HT1080 (cell line): ENCODE results near the gene SPINK9. TPM values are rescaled to one million over a fixed set of nuclear protein-coding genes. Genes with fewer than 3 reads are reported as not detected.

ENCODE experiments used
- DNase-seq: peaks from one replicate; pipeline ENCODE4 v3.0.0-alpha.2; 2015; ENCODE audit warnings: low read depth
- small RNA-seq: library from RNA; depleted of rRNA; stranded (forward); fragments of <200 nt; gene quantifications from one replicate; pipeline ENCODE3, GENCODE V24; 2014
- total RNA-seq: library from RNA; depleted of rRNA; stranded (reverse); fragments of >200 nt; shearing (Covaris generic); gene quantifications from 2 replicates; pipeline ENCODE4 v1.2.3, GENCODE V29; 2014; rRNA removed

SPINK9 gene
- total RNA-seq, 1 experiment from 2014 or later: not detected

DNA sequence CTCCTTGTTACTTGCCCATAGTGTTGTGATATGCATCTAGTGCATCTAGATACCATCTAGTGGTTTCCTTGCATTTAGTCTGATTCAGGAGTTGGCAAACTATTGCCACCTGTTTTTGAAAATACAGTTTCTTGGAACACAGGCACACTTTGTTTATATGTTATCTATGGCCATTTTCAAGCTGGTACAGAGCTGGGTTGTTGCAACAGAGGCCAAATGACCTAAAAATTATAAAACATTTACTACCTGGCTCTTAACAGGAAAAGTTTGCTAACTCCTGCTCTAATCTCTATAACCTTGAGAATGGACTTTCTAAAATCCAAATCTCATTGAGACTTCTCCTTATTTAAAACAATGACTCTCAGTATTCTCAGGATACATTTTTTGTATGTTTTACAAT is 29.0 kb downstream of the SPINK9 start:
- no peak for DNase-seq

DNA sequence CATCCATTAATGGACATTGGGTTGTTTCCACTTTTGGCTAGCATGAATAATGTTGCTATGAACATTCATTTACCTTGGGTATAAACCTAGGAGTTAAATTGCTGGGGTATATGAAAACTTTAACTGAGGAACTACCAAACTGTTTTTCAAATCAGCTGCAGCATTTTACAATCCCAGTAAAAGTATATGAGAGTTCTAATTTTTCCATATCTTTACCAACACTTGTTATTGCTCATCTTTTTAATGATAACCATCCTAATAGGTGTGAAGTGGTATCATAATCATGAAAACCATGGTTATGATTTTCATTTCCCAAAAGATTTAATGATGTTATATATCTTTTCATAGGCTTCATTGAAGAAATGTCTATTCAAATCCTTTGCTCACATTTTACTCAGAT is 32.9 kb downstream of the SPINK9 start:
- no peak for DNase-seq

DNA sequence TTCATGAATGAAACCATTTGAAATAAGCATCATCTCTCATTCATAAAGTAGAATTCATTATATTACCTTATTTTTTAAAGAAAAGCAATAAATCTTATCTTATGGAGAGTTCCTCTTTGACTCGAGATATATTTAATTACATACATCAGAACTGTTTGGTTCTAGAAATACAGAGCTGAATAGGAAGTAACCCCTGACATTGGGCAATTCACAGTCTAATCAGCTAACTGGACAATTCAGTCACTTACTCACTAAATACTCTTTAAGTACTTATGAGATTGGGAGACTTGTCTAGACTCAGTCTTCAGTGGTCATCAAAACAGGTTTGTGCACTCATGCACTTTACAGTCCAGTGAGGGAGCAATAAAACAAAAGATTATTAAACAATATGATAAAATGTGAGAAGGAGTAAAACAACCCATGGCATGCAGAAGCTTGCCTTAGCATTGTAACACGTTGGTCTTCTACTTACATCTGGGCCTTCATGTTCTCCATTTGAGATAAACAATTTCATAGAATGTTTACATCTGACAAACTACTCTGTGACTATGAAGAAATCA is 36.9 kb downstream of the SPINK9 start:
- DNase-seq: no peak

DNA sequence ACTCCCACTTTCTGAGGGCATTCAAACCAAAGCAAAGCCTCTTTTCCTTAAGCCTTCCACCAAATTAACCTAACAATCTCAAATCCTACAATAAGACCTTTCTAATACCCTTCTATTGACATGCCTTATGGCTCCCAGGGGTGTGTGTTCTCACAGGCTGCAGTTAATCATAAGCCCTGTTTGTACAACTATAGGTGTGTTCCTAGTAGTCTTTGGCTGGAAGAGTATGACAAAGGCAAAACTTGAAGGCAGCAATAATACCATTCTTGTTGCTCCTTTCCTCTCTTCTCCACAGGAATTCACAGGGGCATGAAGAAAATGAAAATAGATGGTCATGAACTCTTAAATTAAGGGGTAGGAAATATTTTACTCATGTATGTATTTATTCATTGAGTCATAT is 37.5 kb downstream of the SPINK9 start:
- DNase-seq: no peak

DNA sequence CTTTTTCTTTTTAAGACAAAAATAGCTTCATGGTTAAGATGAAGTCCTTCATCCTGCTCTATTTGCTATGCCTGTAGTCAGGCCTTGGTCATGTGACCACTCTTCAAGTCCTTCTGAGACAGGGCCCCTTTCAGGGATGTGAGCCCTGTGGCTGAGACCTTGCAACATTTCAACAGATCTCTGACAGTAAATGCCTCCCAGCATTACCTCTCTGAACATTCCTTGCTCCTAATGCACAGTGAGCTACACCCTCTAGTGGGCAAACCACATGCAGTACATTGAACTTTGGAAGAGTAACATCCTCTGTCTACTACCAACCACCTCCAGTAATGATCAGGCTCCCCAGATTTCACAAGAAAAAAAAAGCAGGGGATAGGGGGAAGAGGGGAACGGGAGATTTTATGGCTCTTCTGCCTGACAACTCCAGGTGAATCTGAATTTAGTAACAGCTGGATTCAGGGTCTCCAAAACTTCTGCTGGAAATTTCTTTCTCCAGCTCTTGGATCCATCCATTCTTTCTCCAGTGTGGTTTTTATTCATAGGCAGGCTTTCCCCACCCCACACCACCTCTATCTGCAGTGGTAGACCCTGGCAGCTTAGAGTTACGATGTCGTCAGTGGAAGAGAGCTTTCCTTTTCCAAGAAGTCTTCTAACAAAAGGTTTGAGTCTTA is 39.5 kb downstream of the SPINK9 start:
- DNase-seq: peak; percentile 59

DNA sequence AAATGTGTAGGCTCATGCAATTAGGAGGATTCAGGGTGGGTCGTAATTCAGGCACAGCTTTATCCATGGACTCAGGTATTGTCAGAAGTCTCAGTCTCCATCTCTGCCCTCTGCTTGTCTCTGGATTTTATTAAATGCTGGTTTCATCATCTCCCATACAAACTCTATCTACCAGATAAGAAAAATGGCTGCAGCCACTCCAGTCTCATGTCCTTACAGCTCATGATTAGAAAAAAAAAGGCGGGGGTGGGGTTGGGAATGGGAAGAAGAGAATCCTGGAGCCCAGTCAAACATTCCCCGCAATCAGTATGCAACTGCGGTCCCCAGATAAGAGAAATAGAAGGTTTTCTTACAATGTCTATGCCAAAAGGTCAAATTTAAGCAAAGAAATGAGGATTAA is 40.8 kb downstream of the SPINK9 start:
- no peak for DNase-seq

DNA sequence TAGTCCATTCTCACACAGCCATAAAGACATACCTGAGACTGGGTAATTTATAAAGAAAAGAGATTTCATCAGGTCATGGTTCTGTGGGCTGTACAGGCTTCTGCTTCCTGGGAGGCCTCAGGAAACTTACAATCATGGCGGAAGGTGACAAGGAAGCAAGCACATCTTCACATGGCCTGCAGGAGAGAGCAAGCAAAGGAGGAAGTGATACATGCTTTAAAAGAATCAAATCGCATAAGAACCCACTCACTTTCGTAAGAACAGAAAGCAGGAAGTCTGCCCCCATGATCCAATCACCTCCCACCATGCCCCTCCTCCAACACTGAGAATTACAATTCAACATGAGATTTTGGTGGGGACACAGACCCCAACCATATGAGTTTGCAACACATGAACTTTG is 43.3 kb downstream of the SPINK9 start:
- DNase-seq: no peak

DNA sequence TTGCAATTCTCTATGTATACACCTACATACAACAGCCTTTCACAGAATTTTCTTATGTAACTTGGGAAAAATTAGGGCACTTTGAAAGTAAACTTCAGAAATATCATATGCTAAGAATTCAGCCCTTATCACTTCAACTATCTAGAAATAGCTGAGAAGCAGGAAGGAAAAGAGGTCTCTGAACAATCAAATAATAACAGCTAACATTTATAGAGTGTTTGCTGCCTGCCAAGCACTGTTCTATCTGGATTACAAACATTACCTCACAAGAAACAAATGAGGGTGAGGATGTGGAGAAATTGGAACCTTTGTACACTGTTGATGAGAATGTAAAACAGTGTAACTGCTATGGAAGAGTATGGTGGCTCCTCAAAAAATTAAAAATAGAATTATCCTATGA is 44.0 kb downstream of the SPINK9 start:
- no peak for DNase-seq

DNA sequence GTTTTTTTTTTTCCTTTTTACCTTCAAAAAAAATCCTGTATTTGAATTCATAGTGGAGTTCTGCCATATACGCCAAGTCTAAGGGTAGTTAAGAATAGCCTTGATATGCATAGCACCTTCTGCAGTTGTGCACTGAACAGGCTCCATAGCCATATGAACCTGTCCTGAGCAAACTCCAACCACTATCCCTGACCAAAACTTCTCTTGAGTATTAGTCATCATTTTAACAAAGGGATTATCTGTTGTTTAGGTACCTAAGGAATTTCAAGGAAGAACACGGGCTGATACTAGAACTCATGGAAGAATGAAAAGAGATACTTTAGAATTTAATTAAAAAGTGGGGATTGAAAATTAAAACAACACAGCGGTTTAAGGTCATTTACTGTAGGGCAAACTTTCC is 46.5 kb downstream of the SPINK9 start:
- DNase-seq: peak; percentile 59

DNA sequence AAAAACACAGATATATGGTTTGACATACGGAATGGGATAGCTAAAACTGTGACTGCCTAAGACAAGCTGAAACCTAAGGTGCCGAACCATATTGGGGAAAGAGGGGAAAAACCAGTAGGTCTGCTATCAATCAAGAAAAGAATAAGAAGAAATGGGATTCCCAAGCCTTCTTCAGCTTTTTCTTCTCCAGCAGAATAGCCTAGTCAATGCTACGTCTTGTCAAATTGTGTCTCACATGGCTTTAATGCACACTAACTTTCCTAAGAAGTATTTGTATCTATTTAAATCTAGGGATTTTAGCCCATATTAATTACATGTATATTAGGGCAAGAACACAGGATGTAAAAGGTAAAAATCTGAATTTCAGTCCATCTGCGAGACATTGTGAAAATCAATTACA is 47.6 kb downstream of the SPINK9 start:
- no peak for DNase-seq

DNA sequence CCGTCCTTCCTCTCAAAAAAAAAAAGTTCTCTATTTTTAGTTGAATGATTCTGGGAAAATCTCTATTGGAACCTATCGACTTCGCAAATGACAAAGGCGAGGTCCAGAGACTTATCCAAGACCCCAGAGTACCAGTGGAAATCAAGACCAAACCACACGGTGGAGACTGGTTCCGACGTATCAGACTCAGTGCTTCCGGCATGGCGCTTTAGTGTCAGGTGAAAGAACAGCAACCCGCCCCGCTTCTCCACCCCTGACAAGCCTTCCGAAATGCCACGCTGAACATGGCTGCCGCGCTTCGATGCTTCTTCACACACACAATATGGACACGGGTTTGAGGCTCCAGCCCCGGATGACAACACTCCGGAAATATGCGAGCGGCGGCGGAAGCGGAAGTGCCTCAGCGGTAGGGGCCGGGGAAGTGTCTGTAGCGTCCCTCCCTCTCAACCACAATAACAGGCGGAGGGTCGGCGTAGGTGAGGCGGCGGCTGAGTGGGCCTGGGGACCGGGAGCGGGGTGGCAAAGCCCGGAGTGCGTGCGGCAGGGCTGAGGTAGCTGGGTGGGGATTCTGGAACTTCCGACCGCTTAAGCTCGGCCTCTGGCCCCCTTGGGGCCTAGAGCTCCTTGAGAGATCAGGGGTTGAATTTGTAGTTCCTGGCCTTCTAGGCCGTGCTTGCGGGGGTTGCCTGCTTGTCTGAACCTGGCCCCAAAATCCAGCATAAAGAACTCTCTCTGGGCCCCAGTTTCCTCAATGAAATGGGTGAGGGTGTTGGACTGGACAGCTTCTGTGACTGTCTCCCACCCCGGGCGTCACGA is 48.4 kb downstream of the SPINK9 start, which contains the start of gene FBXO38:
FBXO38 (plus strand) TSS at position 395 of the 816 bp plus-strand sequence. CDS start 10,819 bp downstream, outside the sequence.
- peak; percentile 98 for DNase-seq

DNA sequence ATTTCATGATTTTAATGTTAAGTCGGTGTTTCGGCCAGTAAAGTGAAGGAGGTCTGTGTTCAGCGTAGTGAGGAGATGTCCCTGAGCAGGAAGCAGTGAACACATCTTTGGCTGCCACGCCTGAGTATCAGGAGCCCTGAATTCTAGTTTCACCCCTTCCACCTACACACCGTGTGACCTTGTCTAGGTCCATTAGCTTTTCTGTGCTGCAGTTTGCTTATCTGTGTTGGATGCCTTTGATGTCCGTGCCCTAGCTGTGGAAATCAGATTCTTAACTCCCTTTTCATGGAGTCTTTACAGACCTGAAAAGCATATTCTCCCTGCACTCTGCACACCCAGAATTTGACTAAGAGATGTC is 49.0 kb downstream of the SPINK9 start:
- DNase-seq: peak; percentile 13

DNA sequence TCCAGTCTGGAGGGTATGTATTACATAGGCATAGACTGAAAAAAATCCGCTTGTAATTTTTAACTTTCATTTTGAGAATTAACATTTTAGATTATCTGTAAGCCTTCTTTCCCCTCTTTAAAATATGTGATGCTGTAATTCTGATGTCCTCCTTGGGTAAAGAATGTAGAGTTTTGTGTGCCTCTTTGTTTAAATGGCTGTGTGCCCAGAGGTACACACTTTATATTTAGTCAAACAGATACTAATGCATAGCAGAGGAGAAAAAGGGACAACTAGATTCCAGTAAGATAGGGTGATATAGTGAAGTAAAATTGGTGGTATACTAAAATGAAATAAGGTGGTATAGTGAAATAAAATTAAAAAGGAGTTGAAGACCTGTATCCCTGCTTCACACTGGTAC is 49.7 kb downstream of the SPINK9 start:
- DNase-seq: no peak

DNA sequence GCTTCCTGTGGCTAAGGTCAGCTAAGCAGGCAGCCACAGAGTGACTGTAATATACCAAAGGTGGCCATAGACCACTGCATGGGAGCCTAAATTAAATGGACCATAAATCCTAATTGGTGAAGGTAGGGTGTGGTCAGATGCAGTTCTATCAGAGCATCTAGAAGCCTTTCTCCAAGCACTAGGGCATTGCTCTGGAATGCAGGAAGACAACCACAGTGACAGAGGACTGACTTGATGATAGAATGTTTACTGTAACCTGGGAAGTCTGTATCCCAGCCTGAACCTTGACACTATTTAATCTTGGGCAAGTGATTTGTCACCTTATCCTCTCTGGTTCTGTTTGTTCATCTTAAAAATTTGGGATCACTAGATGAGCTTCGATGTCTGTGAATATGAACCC is 50.7 kb downstream of the SPINK9 start:
- DNase-seq: peak; percentile 6

DNA sequence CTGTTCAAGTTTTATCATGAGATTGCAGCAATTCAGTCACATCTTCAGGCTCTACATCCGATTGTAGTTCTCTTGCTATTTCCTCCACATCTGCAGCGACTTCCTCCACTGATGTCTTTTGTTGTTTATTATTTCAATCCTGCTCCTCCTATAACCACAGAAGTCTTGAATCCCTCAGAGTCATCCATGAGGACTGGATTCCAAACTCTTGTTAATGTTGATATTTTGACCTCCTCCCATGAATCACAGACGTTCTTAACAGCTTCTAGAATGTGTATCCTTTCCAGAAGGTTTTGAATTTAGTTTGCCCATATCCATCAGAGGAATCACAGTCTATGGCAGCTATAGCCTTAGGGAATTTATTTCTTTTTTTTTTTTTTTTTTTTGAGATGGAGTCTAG is 52.0 kb downstream of the SPINK9 start:
- peak; percentile 41 for DNase-seq

DNA sequence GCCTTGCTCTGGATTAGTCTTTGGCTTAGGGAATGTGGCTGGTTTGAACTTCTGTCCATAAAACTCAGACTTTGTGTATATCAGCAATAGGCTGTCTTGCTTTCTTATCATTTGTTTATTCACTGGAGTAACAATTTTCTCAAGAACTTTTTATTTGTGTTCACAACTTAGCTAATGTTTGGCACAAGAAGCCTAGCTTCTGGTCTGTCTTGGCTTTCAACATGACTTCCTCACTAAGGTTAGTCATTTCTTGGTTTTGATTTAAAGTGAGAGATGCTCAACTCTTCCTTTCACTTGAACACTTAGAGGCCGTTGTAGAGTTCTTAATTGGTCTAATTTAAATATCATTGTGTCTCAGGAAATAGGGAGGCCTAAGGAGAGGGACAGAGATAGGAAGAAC is 53.3 kb downstream of the SPINK9 start:
- no peak for DNase-seq

Small RNA genes lying within 50 kb of the gene (small RNA-seq; reads per million reads assigned to genes)
- not detected for gene RF00017

Other genes with a start within 250 kb of the SPINK9 start
- gene SPINK14, start 167.0 kb upstream of the SPINK9 start, total RNA-seq: not detected in 2 replicates
- 1.2 TPM in 1 of 2 replicates, not detected in the other for gene SPINK6, start 132.5 kb upstream of the SPINK9 start, total RNA-seq
- gene MARCOL, start 97.0 kb upstream of the SPINK9 start, total RNA-seq: not detected in 2 replicates
- 0.30 TPM in 1 of 2 replicates, not detected in the other for gene SPINK13, start 66.8 kb upstream of the SPINK9 start, total RNA-seq
- gene SPINK7, start 23.1 kb upstream of the SPINK9 start, total RNA-seq: not detected in 2 replicates
- gene FBXO38, start 48.4 kb downstream of the SPINK9 start, total RNA-seq: 32.2 and 35.3 TPM in 2 replicates